Smooth muscle cell (in vitro differentiated cells): ENCODE measurements around the gene HAUS7. TPM values are rescaled to one million over a fixed set of nuclear protein-coding genes. Genes with fewer than 3 reads are reported as not detected.

Experiments used
- DNase-seq: peaks from one replicate; lab custom pipeline; 2025; ENCODE audit not compliant: unreplicated experiment; lab: John Stamatoyannopoulos, UW
- H2AFZ ChIP-seq: fragments of 200-600 bp; sonication (generic); 2 replicates; pipeline ENCODE4 v1.6.0; 2016; ENCODE audit warnings: antibody characterized with exemption, low read depth, mild to moderate bottlenecking
- H3F3A ChIP-seq: fragments of 200-600 bp; sonication (generic); 2 replicates; pipeline ENCODE4 v1.6.0; 2017; ENCODE audit warnings: antibody characterized with exemption, low read depth
- H3K27ac ChIP-seq: fragments of 200-600 bp; sonication (generic); 2 replicates; pipeline ENCODE4 v1.5.1; 2016; ENCODE audit warnings: low read depth, mild to moderate bottlenecking
- H3K27me3 ChIP-seq: fragments of 200-600 bp; sonication (generic); 2 replicates; pipeline ENCODE4 v1.6.1; 2016; ENCODE audit warnings: low read depth, mild to moderate bottlenecking
- H3K36me3 ChIP-seq: fragments of 200-600 bp; sonication (generic); 2 replicates; pipeline ENCODE4 v1.5.1; 2016; ENCODE audit warnings: low read depth
- H3K4me1 ChIP-seq: fragments of 200-600 bp; sonication (generic); 2 replicates; pipeline ENCODE4 v1.5.1; 2016; ENCODE audit warnings: low read depth
- H3K4me2 ChIP-seq: fragments of 200-600 bp; sonication (generic); 2 replicates; pipeline ENCODE4 v1.6.0; 2016; ENCODE audit warnings: mild to moderate bottlenecking
- H3K4me3 ChIP-seq: fragments of 200-600 bp; sonication (generic); 2 replicates; pipeline ENCODE4 v1.5.1; 2016; ENCODE audit warnings: mild to moderate bottlenecking
- H3K79me2 ChIP-seq: fragments of 200-600 bp; sonication (generic); 2 replicates; pipeline ENCODE4 v1.6.0; 2016; ENCODE audit warnings: low read depth, mild to moderate bottlenecking
- H3K9ac ChIP-seq: fragments of 200-600 bp; sonication (generic); 2 replicates; pipeline ENCODE4 v1.6.0; 2016; ENCODE audit warnings: low read depth
- H3K9me3 ChIP-seq: fragments of 200-600 bp; sonication (generic); replicated peaks from 2 replicates; pipeline ENCODE4 v1.5.1; 2016; ENCODE audit warnings: low read depth
- H4K20me1 ChIP-seq: fragments of 200-600 bp; sonication (generic); 2 replicates; pipeline ENCODE4 v1.6.0; 2016; ENCODE audit warnings: low read depth
- WGBS: methylation state at CpG from one replicate; pipeline ENCODE4 v1.1.7; 2016; ENCODE audit warnings: low lambda C conversion rate; 5-methylcytosine and 5-hydroxymethylcytosine counted together
- polyA plus RNA-seq: library from polyadenylated mRNA; unstranded; fragments of >200 nt; fragmentation: Nextera tagmentation; extraction: Ambion mirVana; gene quantifications from 2 replicates; pipeline ENCODE4 v1.2.1, GENCODE V29; 2016
- total RNA-seq: library from RNA; depleted of rRNA; stranded (reverse); fragments of >200 nt; gene quantifications from 2 replicates; pipeline ENCODE4 v1.2.3, GENCODE V29; 2014
- TF ChIP-seq, protein P1 (sequence below): fragments of 200-600 bp; sonication (generic); IDR thresholded peaks from 2 replicates; pipeline ENCODE4 v1.5.1; 2017; ENCODE audit warnings: borderline replicate concordance, mild to moderate bottlenecking, antibody characterized with exemption; ENCODE audit not compliant: insufficient read depth, poor library complexity, severe bottlenecking

HAUS7 gene
- total and polyA plus RNA-seq, 2 experiments from 2014 or later: 18.5 to 27.4 TPM

GRCh38 chrX:153445856-153446635 lies 24.3 kb downstream of the HAUS7 start, which contains the start of gene TREX2:
TSS of gene TREX2 (minus strand) at chrX:153446056. CDS start at chrX:153445430, 626 bp downstream.
- Histone ChIP-seq H3K4me2 (no peak within 1 kb of the TSS), H3K79me2 (no peaks in the 10 kb centered on the region), H2AFZ (no peak within 1 kb of the TSS), H3K27ac (no peak within 1 kb of the TSS), H4K20me1 (no peaks in the 10 kb centered on the region), H3K4me3 (no peak within 1 kb of the TSS), H3K9ac (no peak within 1 kb of the TSS), H3K36me3 (no peaks in the 10 kb centered on the region), H3K27me3 (no peaks in the 10 kb centered on the region), H3K4me1 (no peaks in the 10 kb centered on the region), H3K9me3 (no peaks in the 10 kb centered on the region), H3F3A (no peaks in the 10 kb centered on the region)
- no peak for DNase-seq
- TF ChIP-seq, protein P1, sequence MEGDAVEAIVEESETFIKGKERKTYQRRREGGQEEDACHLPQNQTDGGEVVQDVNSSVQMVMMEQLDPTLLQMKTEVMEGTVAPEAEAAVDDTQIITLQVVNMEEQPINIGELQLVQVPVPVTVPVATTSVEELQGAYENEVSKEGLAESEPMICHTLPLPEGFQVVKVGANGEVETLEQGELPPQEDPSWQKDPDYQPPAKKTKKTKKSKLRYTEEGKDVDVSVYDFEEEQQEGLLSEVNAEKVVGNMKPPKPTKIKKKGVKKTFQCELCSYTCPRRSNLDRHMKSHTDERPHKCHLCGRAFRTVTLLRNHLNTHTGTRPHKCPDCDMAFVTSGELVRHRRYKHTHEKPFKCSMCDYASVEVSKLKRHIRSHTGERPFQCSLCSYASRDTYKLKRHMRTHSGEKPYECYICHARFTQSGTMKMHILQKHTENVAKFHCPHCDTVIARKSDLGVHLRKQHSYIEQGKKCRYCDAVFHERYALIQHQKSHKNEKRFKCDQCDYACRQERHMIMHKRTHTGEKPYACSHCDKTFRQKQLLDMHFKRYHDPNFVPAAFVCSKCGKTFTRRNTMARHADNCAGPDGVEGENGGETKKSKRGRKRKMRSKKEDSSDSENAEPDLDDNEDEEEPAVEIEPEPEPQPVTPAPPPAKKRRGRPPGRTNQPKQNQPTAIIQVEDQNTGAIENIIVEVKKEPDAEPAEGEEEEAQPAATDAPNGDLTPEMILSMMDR: no peak
- 87% methylated on average over 30 of the region's 30 CpGs for WGBS

- Histone ChIP-seq H2AFZ (no peak overlapping the region), H3K9me3 (no peaks in the 10 kb centered on the region), H3K4me3 (no peak overlapping the region), H3F3A (no peaks in the 10 kb centered on the region), H3K79me2 (no peaks in the 10 kb centered on the region), H3K27me3 (no peaks in the 10 kb centered on the region), H4K20me1 (no peaks in the 10 kb centered on the region), H3K4me2 (no peak overlapping the region), H3K9ac (no peak overlapping the region), H3K27ac (no peak overlapping the region), H3K36me3 (no peaks in the 10 kb centered on the region), H3K4me1 (no peaks in the 10 kb centered on the region)
- TF ChIP-seq, protein P1: no peak
- no peak for DNase-seq
- WGBS: 94% methylated on average over 35 of the region's 35 CpGs
Observed at GRCh38 chrX:153445106-153445855, 25.1 kb downstream of the HAUS7 start.

DNA sequence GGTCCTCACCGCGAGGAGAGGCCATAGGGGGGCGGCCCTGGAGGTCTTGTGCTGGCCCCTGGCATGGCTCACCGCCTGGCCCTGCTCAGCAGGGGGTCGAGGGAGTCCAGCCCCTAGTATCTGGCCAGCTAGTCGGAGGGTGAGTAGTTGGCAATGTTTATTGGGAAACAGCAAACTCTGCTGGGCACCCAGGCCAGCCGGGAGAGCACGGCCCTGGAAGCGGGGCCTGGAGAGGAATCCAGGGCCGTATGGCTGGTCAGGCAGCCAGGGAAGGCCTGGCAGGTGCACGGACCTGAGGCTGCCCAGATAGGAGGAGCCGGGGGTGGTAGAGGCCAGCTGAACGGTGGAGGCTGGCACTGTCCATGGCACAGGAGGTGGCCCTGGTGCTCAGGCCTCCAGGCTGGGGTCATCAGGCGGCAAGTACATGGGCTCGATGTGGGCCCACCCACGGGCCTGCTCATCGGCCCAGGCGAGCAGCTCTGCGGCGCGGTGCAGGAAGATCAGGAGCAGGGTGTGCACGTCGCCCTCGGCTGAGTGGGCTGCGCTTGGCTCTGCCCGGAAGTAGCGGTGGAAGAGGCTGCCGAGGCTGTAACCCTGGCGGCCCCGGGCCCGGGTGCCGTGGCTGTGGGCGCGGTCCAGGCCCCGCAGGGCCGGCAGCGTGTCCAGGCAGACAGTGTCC lies 25.9 kb downstream of the HAUS7 start:
- Histone ChIP-seq H3K4me2 (no peak overlapping the region), H3K9ac (no peak overlapping the region), H3K27ac (no peak overlapping the region), H2AFZ (no peak overlapping the region), H3F3A (no peaks in the 10 kb centered on the region), H3K4me3 (no peak overlapping the region), H4K20me1 (no peaks in the 10 kb centered on the region), H3K9me3 (no peaks in the 10 kb centered on the region), H3K79me2 (no peaks in the 10 kb centered on the region), H3K36me3 (no peaks in the 10 kb centered on the region), H3K4me1 (no peaks in the 10 kb centered on the region), H3K27me3 (no peaks in the 10 kb centered on the region)
- DNase-seq: no peak
- TF ChIP-seq, protein P1: no peak
- WGBS: 96% methylated on average over 28 of the region's 37 CpGs
